Subcutaneous adipose tissue (tissue), 4 donors: ENCODE results near the gene AGTPBP1. TPM values are rescaled to one million over a fixed set of nuclear protein-coding genes. Genes with fewer than 3 reads are reported as not detected.

Experiments
- CTCF ChIP-seq: fragments of 450-650 bp; IDR thresholded peaks from one replicate; pipeline ENCODE4 v1.5.1; 2016; ENCODE audit warnings: low read depth, mild to moderate bottlenecking, control low read depth, antibody characterized with exemption, moderate library complexity
- total RNA-seq, 4 donors: library from RNA; depleted of rRNA; stranded (reverse); fragments of >200 nt; gene quantifications; one replicate each; pipeline ENCODE4 v1.1.0, GENCODE V29; 2016

AGTPBP1 gene
- total RNA-seq, 4 donors from 2014 or later = 25.6 to 36.4 (median 31.3) TPM

GRCh38 chr9:85740787-85741094 is 1.0 kb downstream of the AGTPBP1 start:
- TF ChIP-seq CTCF = no peak

GRCh38 chr9:85738509-85738908 is 3.2 kb downstream of the AGTPBP1 start:
- no peak for TF ChIP-seq CTCF

GRCh38 chr9:85737671-85738070 is 4.1 kb downstream of the AGTPBP1 start:
- TF ChIP-seq CTCF = no peak

GRCh38 chr9:85730916-85731630 is 10.7 kb downstream of the AGTPBP1 start:
- TF ChIP-seq CTCF = no peak

- TF ChIP-seq CTCF = no peak
Observed at GRCh38 chr9:85729882-85730281, 11.9 kb downstream of the AGTPBP1 start.

DNA sequence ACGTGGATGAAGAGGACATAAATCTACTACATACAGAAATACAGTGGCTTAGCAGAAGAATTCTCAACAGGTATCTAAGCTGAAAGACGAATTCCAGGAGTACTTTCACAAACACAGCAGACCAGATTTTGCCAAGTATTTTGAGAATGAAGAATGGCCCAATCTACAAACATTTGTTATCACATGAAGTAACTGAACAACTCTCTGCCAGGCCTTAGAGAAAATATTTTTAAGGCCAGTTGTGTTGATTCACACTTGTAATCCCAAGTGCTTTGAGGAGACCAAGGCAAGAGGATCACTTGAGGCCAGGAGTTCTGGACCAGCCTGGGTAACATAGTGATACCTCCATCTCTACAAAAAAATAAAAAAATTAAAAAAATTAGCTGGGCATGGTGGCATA is 14.3 kb downstream of the AGTPBP1 start:
- no peak for TF ChIP-seq CTCF

DNA sequence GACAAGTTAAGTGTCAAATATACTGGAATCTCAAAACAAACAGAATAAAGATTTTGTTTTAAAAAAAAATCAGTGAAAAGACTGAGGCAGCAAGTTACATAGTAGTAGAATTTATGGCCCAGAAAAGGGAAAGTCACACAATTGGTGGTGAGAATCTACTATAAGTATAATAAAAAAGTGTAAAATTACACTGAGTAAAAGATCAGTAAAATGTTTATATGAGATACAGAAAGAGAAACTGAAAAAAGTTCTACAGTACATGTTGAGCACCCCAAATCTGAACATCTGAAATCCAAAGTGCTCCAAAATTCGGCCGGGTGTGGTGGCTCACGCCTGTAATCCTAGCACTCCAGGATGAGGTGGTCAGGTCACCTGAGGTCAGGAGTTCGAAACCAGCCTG is 15.0 kb downstream of the AGTPBP1 start:
- no peak for TF ChIP-seq CTCF
